K562 (cell line): ENCODE measurements around the gene MEGF11. TPM values are rescaled to one million over a fixed set of nuclear protein-coding genes. Genes with fewer than 3 reads are reported as not detected.
A peak's percentile ranks its signal among the peaks of the same experiment; 100 is the strongest.

Experiments
- ARHGAP35 ChIP-seq: fragments of 450-650 bp; IDR thresholded peaks from 2 replicates; pipeline ENCODE4 v1.6.1; 2018; ENCODE audit not compliant: partially characterized antibody
- BRD4 ChIP-seq: fragments of 200-600 bp; sonication (generic); IDR thresholded peaks from 2 replicates; pipeline ENCODE4 v1.6.1; 2017; ENCODE audit warnings: inconsistent platforms
- CREBBP ChIP-seq: IDR thresholded peaks from one replicate; pipeline ENCODE4 v1.6.1; 2012; ENCODE audit warnings: low read depth, mild to moderate bottlenecking, control low read depth, inconsistent platforms, low read length
- EWSR1 ChIP-seq: fragments of 450-650 bp; IDR thresholded peaks from 2 replicates; pipeline ENCODE4 v1.6.1; 2018; ENCODE audit warnings: borderline replicate concordance, mild to moderate bottlenecking, low read depth, moderate library complexity; ENCODE audit not compliant: partially characterized antibody
- GATA2 ChIP-seq: sonication (generic); formaldehyde crosslinking; IDR thresholded peaks from 2 replicates; pipeline ENCODE4 v1.4.0; 2020; ENCODE audit warnings: mild to moderate bottlenecking, missing genetic modification reagents
- KDM1A ChIP-seq, 2 experiments: fragments of 450-650 bp; IDR thresholded peaks; 2 replicates each; pipeline ENCODE4 v1.6.1; 2016; ENCODE audit warnings: mild to moderate bottlenecking in 2 of 2
- MYC ChIP-seq, 2 experiments: fragments of 250-450 bp in 1 of 2; sonication (Bioruptor Pico) in 1 of 2; IDR thresholded peaks; 2 replicates each; pipeline versions ENCODE4 v1.5.1 to v1.6.1; 2012 to 2021; ENCODE audit warnings: low read depth in 2 of 2, borderline replicate concordance in 1 of 2, improper control_type of control experiment in 1 of 2, low read length in 1 of 2, mild to moderate bottlenecking in 1 of 2, moderate library complexity in 1 of 2
- NCOR1 ChIP-seq: fragments of 450-650 bp; IDR thresholded peaks from 2 replicates; pipeline ENCODE4 v1.6.1; 2016; ENCODE audit warnings: mild to moderate bottlenecking, moderate library complexity
- NR1H2 ChIP-seq: sonication (generic); formaldehyde crosslinking; IDR thresholded peaks from 2 replicates; pipeline ENCODE4 v1.4.0; 2020; ENCODE audit warnings: mild to moderate bottlenecking, missing genetic modification reagents
- OTX1 ChIP-seq: fragments of 450-650 bp; formaldehyde crosslinking; IDR thresholded peaks from 2 replicates; pipeline ENCODE4 v1.4.0; 2022; ENCODE audit warnings: mild to moderate bottlenecking
- POLR2AphosphoS5 ChIP-seq: IDR thresholded peaks from 2 replicates; pipeline ENCODE4 v1.6.1; 2011; ENCODE audit warnings: mild to moderate bottlenecking, low read depth, low read length, moderate library complexity; ENCODE audit not compliant: control insufficient read depth, insufficient read depth
- RAD21 ChIP-seq, 2 experiments: fragments of 250-450 bp in 1 of 2; fragments of 450-650 bp in 1 of 2; sonication (Bioruptor Pico) in 1 of 2; formaldehyde crosslinking in 1 of 2; IDR thresholded peaks in 1 of 2; conservative IDR thresholded peaks in 1 of 2; 2 replicates each; pipeline versions ENCODE4 v1.4.0 to v1.8.0; 2020 to 2022; ENCODE audit warnings: mild to moderate bottlenecking in 2 of 2, moderate library complexity in 1 of 2
- RFX1 ChIP-seq: fragments of 450-650 bp; IDR thresholded peaks from 2 replicates; pipeline ENCODE4 v1.6.1; 2016; ENCODE audit warnings: mild to moderate bottlenecking, moderate library complexity
- RFX7 ChIP-seq: fragments of 250-450 bp; sonication (Bioruptor Pico); IDR thresholded peaks from 2 replicates; pipeline ENCODE4 v1.5.1; 2021; ENCODE audit warnings: mild to moderate bottlenecking
- SETDB1 ChIP-seq: IDR thresholded peaks from one replicate; pipeline ENCODE4 v1.6.1; 2012; ENCODE audit warnings: low read length, control low read depth, inconsistent platforms
- TCF7L2 ChIP-seq: fragments of 150-350 bp; IDR thresholded peaks from 2 replicates; pipeline ENCODE4 v1.6.1; 2016; ENCODE audit warnings: low read depth, mild to moderate bottlenecking, low read length, moderate library complexity
- ZBED1 ChIP-seq: IDR thresholded peaks from 2 replicates; pipeline ENCODE4 v1.6.1; 2014
- ZFP36 ChIP-seq: fragments of 150-350 bp; IDR thresholded peaks from 2 replicates; pipeline ENCODE4 v1.6.1; 2018; ENCODE audit warnings: low read length, low read depth; ENCODE audit not compliant: partially characterized antibody
- ZNF644 ChIP-seq: fragments of 200-800 bp; sonication (Bioruptor generic); IDR thresholded peaks from 2 replicates; pipeline ENCODE4 v1.6.1; 2016; ENCODE audit warnings: low read depth, missing genetic modification characterization, missing compliant biosample characterization
- polyA plus RNA-seq, 8 experiments: library from polyadenylated mRNA; depleted of rRNA in 4 of 8; stranded (reverse) in 5 of 8; unstranded in 3 of 8; fragments of >200 nt; fragmentation: Nextera tagmentation in 2 of 8; fragmentation: Illumina TruSeq in 1 of 8; extraction: Ambion mirVana in 2 of 8; extraction: Trizol in 1 of 8; gene quantifications; 2 replicates each; pipeline versions ENCODE4 v1.2.1 to v1.2.3, GENCODE V29; 2011 to 2014; ENCODE audit warnings: inconsistent platforms in 1 of 8, missing spikeins in 1 of 8
- total RNA-seq, 7 experiments: library from RNA; depleted of rRNA in 6 of 7; stranded (reverse); fragments of >200 nt in 6 of 7; fragmentation: Illumina TruSeq in 2 of 7; extraction: Trizol in 2 of 7; gene quantifications; 2 replicates each; pipeline versions ENCODE4 v1.2.1 to v1.2.3, GENCODE V29; 2011 to 2021; ENCODE audit warnings: low replicate concordance in 1 of 7
- TF ChIP-seq, protein P1 (sequence below): fragments of 150-350 bp; conservative IDR thresholded peaks from 2 replicates; pipeline ENCODE4 v1.6.1; 2014; ENCODE audit warnings: low read length
- TF ChIP-seq, protein P2 (sequence below): sonication (generic); formaldehyde crosslinking; IDR thresholded peaks from 2 replicates; pipeline ENCODE4 v1.8.0; 2022; ENCODE audit warnings: mild to moderate bottlenecking, missing genetic modification reagents
- TF ChIP-seq, protein P3 (sequence below): fragments of 450-650 bp; IDR thresholded peaks from 2 replicates; pipeline ENCODE4 v1.6.1; 2016; ENCODE audit warnings: mild to moderate bottlenecking

Gene MEGF11
- total and polyA plus RNA-seq, 9 of the 15 experiments (the other 6 are each of a cell fraction or from before 2014, with no cell fraction given) = 0.06 to 0.23 (median 0.20) TPM; not detected in 6

DNA sequence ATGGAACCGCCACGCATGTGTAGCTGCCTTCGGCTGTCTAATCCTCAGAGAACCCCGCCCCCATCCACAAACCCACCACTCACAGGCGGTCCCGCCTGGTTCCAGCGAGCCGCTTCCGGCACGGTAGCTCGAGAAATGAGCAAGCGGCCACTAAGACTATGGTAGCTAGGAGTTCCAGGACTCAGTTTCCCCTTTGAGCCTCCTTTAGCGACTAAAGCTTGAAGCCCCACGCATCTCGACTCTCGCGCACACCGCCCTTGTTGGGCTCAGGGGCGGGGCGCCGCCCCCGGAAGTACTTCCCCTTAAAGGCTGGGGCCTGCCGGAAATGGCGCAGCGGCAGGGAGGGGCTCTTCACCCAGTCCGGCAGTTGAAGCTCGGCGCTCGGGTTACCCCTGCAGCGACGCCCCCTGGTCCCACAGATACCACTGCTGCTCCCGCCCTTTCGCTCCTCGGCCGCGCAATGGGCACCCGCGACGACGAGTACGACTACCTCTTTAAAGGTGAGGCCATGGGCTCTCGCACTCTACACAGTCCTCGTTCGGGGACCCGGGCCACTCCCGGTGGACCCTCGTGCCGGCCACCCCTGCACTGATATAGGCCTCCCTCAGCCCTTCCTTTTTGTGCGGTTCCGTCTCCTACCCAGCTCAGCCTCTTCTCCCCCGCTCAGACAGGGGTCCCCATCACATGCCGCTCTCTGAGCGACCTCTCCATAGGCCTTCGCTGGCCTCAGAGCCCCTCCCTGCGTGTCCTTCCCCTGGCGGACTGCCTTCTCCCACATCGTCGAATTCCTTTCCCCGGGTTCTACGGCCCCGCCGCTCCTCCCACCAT lies 384.2 kb downstream of the MEGF11 start, which contains the start of gene RAB11A (continued):
- peak in 1 of 2 experiments; percentile 39; a peak in 2 of 4 replicates for TF ChIP-seq RAD21 (CRISPR knock-in tag; conservative IDR thresholded peaks at IDR 0.05 in 1 of 2, IDR thresholded peaks at IDR 0.05 in 1 of 2)
- TF ChIP-seq SETDB1 = no peak
- TF ChIP-seq, protein P1, sequence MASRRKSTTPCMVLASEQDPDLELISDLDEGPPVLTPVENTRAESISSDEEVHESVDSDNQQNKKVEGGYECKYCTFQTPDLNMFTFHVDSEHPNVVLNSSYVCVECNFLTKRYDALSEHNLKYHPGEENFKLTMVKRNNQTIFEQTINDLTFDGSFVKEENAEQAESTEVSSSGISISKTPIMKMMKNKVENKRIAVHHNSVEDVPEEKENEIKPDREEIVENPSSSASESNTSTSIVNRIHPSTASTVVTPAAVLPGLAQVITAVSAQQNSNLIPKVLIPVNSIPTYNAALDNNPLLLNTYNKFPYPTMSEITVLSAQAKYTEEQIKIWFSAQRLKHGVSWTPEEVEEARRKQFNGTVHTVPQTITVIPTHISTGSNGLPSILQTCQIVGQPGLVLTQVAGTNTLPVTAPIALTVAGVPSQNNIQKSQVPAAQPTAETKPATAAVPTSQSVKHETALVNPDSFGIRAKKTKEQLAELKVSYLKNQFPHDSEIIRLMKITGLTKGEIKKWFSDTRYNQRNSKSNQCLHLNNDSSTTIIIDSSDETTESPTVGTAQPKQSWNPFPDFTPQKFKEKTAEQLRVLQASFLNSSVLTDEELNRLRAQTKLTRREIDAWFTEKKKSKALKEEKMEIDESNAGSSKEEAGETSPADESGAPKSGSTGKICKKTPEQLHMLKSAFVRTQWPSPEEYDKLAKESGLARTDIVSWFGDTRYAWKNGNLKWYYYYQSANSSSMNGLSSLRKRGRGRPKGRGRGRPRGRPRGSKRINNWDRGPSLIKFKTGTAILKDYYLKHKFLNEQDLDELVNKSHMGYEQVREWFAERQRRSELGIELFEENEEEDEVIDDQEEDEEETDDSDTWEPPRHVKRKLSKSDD = no peak
- peak; percentile 90 for TF ChIP-seq MYC (IDR thresholded peaks at IDR 0.05; ENCODE audit: low read depth, low read length)
- TF ChIP-seq MYC (CRISPR knock-in tag; IDR thresholded peaks at IDR 0.05; ENCODE audit: borderline replicate concordance, low read depth) = no peak; the same call in 1 of the 2 replicates
- no peak for TF ChIP-seq TCF7L2
- no peak for TF ChIP-seq GATA2 (CRISPR knock-in tag)
- TF ChIP-seq, protein P2, sequence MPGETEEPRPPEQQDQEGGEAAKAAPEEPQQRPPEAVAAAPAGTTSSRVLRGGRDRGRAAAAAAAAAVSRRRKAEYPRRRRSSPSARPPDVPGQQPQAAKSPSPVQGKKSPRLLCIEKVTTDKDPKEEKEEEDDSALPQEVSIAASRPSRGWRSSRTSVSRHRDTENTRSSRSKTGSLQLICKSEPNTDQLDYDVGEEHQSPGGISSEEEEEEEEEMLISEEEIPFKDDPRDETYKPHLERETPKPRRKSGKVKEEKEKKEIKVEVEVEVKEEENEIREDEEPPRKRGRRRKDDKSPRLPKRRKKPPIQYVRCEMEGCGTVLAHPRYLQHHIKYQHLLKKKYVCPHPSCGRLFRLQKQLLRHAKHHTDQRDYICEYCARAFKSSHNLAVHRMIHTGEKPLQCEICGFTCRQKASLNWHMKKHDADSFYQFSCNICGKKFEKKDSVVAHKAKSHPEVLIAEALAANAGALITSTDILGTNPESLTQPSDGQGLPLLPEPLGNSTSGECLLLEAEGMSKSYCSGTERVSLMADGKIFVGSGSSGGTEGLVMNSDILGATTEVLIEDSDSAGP = peak; percentile 57
- TF ChIP-seq, protein P3, sequence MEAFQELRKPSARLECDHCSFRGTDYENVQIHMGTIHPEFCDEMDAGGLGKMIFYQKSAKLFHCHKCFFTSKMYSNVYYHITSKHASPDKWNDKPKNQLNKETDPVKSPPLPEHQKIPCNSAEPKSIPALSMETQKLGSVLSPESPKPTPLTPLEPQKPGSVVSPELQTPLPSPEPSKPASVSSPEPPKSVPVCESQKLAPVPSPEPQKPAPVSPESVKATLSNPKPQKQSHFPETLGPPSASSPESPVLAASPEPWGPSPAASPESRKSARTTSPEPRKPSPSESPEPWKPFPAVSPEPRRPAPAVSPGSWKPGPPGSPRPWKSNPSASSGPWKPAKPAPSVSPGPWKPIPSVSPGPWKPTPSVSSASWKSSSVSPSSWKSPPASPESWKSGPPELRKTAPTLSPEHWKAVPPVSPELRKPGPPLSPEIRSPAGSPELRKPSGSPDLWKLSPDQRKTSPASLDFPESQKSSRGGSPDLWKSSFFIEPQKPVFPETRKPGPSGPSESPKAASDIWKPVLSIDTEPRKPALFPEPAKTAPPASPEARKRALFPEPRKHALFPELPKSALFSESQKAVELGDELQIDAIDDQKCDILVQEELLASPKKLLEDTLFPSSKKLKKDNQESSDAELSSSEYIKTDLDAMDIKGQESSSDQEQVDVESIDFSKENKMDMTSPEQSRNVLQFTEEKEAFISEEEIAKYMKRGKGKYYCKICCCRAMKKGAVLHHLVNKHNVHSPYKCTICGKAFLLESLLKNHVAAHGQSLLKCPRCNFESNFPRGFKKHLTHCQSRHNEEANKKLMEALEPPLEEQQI = no peak; the same call in 1 of the 2 replicates
- no peak for TF ChIP-seq RFX7
- TF ChIP-seq NR1H2 (CRISPR knock-in tag) = no peak
- no peak for TF ChIP-seq CREBBP
- TF ChIP-seq BRD4 = peak; percentile 98; the same call in 1 of the 2 replicates
- TF ChIP-seq ARHGAP35 = no peak
- TF ChIP-seq ZFP36 = peak; percentile 17
- TF ChIP-seq ZBED1 = no peak
- no peak for TF ChIP-seq EWSR1
- TF ChIP-seq NCOR1 = peak; percentile 60; the same call in 1 of the 2 replicates
- peak; percentile 45; the same call in 1 of the 2 replicates for TF ChIP-seq OTX1 (CRISPR knock-in tag)
- TF ChIP-seq KDM1A (IDR thresholded peaks at IDR 0.05) = no peak
- peak; percentile 92 for TF ChIP-seq POLR2AphosphoS5
- TF ChIP-seq RFX1 = no peak
- TF ChIP-seq ZNF644 = no peak
